ENCODE data around the gene KRTAP4-11.

DNA sequence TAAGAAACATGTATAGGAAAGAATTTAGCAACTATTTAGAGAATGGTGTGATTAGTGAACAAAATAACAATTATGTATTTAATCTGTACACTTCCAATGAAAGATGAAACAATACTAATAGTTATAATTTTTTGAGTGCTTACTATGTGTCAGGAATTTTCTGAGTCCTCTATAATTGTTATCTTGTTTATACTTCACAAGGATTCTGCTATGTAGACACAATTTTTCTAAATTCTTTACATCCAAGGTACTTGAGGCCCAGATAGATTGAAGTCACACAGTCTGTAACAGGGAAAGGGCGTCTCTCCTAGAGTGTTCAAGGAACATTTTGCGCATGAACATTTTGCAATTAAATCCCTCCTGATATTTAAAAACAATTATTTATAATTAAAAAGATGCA, 6.9 kb upstream of the KRTAP4-11 start:
- TF ChIP-seq EP300 (IDR thresholded peaks at IDR 0.05; ENCODE audit: borderline replicate concordance in 1 of 2, low read depth in 1 of 2, low read length in 1 of 2) (no peak), POLR2AphosphoS5 (IDR thresholded peaks at IDR 0.05; ENCODE audit: low read depth, low read length) (no peak), CTCF (IDR thresholded peaks at IDR 0.05) (no peak), CHD2 (IDR thresholded peaks at IDR 0.05; ENCODE audit: low read length, partially characterized antibody) (no peak), USF2 (IDR thresholded peaks at IDR 0.05; ENCODE audit: borderline replicate concordance, low read depth, low read length) (no peak), EZH2phosphoT487 (IDR thresholded peaks at IDR 0.05; ENCODE audit: borderline replicate concordance, low read depth) (no peak), TEAD4 (IDR thresholded peaks at IDR 0.05; ENCODE audit: borderline replicate concordance, insufficient read depth) (no peak), USF1 (IDR thresholded peaks at IDR 0.05; ENCODE audit: borderline replicate concordance, low read depth) (no peak), GABPA (IDR thresholded peaks at IDR 0.05; ENCODE audit: low read depth) (no peak), MAX (IDR thresholded peaks at IDR 0.05; ENCODE audit: low read depth) (no peak), TCF12 (IDR thresholded peaks at IDR 0.05) (no peak), RAD21 (IDR thresholded peaks at IDR 0.05; ENCODE audit: low read length) (no peak)
- TF ChIP-seq, protein P1, sequence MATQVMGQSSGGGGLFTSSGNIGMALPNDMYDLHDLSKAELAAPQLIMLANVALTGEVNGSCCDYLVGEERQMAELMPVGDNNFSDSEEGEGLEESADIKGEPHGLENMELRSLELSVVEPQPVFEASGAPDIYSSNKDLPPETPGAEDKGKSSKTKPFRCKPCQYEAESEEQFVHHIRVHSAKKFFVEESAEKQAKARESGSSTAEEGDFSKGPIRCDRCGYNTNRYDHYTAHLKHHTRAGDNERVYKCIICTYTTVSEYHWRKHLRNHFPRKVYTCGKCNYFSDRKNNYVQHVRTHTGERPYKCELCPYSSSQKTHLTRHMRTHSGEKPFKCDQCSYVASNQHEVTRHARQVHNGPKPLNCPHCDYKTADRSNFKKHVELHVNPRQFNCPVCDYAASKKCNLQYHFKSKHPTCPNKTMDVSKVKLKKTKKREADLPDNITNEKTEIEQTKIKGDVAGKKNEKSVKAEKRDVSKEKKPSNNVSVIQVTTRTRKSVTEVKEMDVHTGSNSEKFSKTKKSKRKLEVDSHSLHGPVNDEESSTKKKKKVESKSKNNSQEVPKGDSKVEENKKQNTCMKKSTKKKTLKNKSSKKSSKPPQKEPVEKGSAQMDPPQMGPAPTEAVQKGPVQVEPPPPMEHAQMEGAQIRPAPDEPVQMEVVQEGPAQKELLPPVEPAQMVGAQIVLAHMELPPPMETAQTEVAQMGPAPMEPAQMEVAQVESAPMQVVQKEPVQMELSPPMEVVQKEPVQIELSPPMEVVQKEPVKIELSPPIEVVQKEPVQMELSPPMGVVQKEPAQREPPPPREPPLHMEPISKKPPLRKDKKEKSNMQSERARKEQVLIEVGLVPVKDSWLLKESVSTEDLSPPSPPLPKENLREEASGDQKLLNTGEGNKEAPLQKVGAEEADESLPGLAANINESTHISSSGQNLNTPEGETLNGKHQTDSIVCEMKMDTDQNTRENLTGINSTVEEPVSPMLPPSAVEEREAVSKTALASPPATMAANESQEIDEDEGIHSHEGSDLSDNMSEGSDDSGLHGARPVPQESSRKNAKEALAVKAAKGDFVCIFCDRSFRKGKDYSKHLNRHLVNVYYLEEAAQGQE (IDR thresholded peaks at IDR 0.05; ENCODE audit: low read depth, low read length), result no peak

Data from SK-N-SH (cell line).